ENCODE results near the gene SNCA.

The SNCA gene

DNA sequence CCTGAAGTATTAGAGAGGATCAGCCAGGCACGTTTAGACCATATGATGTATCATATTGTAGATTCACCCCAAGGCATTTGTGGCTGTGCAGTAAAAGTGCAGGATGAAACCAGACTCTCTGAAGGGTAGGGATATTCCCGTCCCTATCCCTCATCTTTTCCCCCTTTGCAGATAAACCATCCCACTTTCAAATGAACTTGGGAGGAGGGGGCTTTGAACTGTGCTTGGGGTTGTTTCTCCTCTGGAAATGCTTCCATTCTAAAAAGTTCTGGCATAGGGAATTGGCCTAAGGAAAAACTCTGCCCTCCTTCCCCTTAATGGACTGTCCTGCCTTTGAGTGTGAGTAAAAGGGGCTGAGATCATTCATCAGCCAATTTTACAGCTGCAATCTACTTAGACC lies 23.8 kb downstream of the SNCA start:
- no peak for DNase-seq (ENCODE audit: low read depth)

DNA sequence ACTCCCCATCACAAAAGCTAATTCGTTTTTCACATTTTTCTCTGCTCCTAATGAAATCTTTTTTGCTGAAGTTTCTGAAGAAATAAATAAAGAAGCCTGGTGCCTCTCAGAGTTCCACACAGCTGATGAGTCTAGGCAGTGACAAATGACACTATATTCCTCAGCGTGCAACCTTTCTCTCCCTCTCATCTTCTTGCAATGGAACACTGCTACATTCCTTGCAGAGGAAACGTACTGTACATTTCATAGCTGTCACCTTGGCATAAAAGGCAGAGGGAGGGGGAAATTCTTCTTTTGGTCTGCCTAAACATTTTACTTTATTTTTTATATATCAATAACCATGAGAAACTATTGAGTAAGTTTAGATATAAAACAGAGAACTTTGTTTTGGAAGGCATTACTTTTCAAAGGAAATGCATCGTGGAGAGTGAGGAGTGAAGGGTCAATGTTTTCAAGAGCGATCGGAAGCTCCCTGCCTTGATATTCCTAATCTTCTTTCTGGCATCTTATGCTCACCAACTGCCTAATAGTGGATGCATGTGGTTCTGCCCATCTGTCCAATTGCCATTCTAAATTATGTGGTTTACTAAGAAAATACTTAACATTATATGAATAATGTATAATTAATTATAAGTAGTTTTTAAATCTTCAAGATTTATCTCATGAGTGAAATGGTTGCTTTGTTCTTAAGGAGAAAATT lies 29.4 kb downstream of the SNCA start:
- no peak for DNase-seq (ENCODE audit: low read depth)

- no peak for DNase-seq (ENCODE audit: low read depth)
Observed at GRCh38 chr4:89805297-89805696, 31.7 kb downstream of the SNCA start.

DNA sequence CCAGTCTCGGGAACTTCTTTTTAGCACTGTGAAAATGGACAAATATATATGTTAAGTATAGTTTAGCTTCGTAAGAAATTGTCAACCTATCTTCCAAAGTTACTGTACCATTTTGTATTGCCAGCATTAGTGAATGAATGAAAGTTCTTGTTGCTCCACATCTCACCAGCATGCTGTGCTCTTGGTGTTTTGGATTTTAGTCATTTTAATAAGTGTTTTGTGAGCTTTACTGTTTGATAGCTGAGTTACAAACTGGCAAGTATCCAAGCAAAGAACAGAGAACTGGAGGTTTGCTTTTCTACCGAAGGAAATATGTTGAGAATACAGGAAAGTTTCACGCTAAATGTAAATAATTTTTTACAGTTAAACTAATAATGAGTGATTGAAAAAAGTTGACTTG lies 33.0 kb downstream of the SNCA start:
- no peak for DNase-seq (ENCODE audit: low read depth)

DNA sequence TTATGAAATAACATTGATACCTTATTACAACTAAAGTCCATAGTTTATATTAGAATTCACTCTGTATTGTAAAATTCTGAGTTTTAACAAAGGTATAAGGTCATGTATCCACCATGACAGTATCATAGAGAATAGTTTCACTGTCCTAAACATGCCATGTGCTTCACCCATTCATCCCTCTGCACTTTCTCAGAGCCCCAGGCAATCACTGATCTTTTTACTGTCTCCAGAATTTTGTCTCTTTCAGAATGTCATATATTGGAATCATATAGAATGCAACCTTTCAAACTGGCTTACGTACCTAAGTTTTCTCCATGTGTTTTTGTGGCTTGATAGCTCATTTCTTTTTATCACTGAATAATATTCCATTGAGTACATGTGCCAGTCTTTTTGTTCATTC lies 33.9 kb downstream of the SNCA start:
- no peak for DNase-seq (ENCODE audit: low read depth)

GRCh38 chr4:89800527-89801103 lies 36.3 kb downstream of the SNCA start:
- no peak for DNase-seq (ENCODE audit: low read depth)

GRCh38 chr4:89800012-89800516 lies 36.9 kb downstream of the SNCA start:
- no peak for DNase-seq (ENCODE audit: low read depth)

- no peak for DNase-seq (ENCODE audit: low read depth)
Observed at GRCh38 chr4:89799071-89799470, 37.9 kb downstream of the SNCA start.

DNA sequence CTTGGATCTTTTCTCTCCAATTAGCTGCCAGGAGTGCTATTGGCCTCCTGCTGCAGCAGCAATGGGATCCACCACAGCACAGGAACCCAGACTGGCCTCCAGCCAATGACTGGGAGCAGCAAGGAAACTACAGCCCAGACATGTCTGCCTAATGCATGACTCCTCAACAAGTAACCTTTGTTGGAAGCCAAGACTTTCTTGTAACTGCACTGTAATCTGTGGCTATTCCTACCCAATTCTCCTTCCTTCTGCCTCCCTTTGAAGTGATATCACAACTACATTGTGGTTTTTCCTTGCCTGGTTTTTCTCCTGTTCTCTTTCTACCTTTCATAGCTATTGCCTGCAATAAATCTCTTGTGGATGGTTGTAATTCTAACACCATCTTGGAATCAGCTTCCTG lies 39.8 kb downstream of the SNCA start:
- DNase-seq (ENCODE audit: low read depth): no peak

DNA sequence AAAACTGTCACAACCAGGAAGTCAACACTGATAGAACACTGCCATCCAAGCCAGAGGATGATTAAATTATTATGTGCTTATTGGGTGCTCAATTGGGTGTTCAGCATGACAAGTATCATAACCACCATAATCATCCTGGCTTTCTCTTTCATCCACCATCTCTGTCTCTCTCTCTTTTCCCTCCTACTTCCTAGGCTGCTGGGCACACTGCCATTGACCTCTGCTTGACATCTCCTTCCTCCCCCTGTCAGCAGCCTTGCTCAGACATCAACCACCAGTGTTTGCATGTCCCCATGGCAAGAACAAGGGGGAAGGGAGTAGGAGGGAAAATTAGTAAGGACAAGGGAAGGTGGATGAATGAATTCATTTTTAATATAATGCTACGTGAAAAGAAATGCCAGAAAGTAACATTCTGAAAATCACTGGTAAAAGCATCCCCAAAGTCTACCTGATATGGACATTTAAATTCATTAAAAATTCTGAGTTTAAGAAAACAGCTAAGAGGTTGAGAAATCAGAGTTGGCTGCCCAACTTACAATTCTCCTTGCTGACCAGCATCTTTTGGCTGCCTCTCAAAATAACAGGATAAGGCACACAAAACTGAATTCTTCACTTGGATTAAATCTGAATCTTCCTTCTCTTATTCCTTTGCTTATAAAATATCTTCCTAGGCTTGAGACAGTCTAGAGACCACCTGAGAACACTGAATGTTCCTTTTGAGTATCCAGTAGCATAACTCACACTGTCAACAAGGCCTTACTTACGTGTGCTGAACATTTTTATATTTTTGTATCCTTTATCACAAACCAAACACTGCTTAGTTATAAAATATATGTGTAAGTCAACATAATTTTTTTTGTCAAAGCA lies 48.5 kb downstream of the SNCA start:
- no peak for DNase-seq (ENCODE audit: low read depth)

GRCh38 chr4:89784686-89785231 lies 52.2 kb downstream of the SNCA start:
- no peak for DNase-seq (ENCODE audit: low read depth)

DNA sequence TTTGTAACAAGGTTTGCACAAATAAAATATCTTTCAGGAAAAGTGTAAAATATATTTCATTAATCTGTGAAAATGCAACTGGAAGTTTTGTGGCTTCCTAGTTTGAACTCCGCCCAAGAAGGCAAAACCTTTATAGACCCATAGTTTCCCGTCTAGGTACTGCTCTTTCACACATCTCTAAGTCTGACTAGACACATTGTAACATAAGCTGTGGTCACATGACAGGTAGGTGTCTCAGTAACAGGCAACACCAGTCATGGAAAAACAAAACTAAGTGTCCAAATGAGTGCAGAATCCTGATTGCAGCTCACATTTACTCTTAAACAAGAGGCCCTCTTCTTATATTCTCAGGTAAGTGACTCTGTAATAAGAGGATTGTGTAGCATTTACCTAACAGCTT lies 55.6 kb downstream of the SNCA start:
- DNase-seq (ENCODE audit: low read depth): no peak

- DNase-seq (ENCODE audit: low read depth): no peak
Observed at GRCh38 chr4:89773805-89774204, 63.2 kb downstream of the SNCA start.

DNA sequence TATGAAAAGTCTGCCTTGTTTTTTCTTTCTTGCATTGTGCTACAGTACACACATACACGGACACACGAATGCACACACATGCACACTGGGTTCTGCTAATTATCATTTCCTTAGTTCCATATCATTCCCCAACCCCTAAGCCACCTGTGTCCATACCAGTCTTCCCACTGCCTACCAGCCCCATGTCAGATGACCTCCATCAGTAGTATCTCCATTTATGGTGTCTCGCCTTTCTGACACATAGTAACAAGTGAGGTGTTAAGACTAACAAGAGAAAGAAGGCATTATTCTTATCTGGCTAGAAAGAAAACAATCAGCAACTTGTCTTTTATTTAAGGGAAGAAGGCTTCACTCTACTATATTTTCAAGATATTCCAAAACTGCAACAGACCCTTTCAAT lies 67.1 kb downstream of the SNCA start:
- DNase-seq (ENCODE audit: low read depth): no peak

GRCh38 chr4:89767924-89768323 lies 69.0 kb downstream of the SNCA start:
- DNase-seq (ENCODE audit: low read depth): no peak

- no peak for DNase-seq (ENCODE audit: low read depth)
Observed at GRCh38 chr4:89765966-89766365, 71.0 kb downstream of the SNCA start.

DNA sequence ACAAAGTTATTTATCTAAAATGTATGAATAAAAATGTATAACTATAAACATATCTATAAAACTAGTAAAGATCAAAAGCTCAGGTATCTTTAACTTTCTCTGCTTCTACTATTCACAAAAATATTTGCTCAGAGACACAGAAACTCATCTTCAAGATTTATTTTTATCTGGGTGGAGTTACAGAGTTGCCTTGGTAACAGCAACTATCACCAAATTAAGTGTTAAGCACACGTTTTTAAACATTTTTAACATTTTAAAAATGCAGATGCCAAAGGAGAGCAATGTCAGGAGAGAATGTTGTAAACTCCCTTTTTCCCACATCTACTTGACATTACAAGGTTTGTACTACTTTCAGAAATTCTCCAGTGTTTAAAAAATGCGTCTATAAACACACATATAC lies 71.4 kb downstream of the SNCA start:
- no peak for DNase-seq (ENCODE audit: low read depth)

DNA sequence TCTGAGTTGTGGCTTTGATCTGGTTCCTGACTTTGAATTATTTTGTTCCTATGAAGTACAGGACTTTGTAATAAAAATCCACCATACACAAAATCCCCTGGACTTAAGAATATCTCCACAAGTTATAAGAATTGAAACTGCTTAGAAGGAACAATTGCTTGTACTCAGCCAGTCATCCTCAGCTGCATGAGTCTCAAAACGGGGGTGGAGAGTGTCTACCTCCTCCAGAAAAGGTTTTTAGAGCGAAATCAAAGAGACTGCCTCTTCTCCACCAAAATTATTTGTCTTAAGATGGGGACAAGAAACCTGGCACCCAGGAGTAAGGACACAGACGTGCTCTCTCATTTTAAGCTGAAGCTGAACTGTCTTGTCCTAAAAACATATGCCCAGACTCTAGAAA lies 74.7 kb downstream of the SNCA start:
- no peak for DNase-seq (ENCODE audit: low read depth)

GRCh38 chr4:89759426-89759825 lies 77.5 kb downstream of the SNCA start:
- no peak for DNase-seq (ENCODE audit: low read depth)

DNA sequence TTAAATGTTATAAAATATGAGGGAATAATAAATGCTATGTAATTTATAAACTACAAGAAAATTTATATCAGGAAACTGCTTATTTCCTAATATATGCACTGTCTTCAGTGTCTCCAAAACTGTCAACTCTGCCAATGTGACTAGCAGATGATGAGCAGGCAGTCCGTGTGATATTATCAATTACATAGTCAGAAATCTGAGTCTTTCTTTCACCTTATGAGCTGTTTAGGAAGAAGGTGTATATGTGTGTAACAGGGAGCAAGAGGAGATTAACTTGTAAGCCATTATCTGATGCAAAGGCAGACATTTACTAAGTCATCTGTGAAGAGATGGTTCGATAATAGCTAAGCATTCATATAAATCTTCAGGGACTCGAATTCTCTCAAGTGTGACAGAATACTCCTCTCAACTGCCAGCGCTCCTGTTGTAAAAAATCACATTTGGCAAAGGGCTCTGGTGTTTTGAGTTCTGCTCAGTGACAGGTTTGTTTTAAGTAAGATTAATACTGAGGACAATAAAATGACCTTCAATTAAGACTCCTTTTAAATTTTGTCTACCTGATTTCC lies 79.7 kb downstream of the SNCA start:
- no peak for DNase-seq (ENCODE audit: low read depth)

DNA sequence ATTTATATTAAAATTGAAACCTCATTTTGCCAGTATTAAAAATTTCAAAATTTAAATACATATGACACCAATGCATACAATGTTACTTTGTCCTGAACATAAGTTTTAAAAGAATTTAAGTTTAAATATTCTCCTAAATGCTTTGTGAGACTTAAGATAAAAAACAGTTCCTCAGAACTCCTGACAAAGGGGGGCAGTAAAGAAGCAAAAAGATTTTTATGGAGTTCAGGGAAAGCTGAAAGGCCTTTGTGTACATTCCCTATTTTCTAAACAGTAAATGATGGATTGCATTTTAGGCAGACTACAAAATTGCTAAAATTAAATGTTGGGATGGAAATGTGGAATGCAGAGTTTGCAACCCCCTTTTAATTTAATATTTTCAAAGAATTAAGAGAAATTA lies 81.7 kb downstream of the SNCA start:
- DNase-seq (ENCODE audit: low read depth): no peak

- DNase-seq (ENCODE audit: low read depth): no peak
Observed at GRCh38 chr4:89754531-89754930, 82.4 kb downstream of the SNCA start.
